ENCODE data around the gene FLNB.

Gene FLNB

GRCh38 chr3:58105196-58105595 is 97.0 kb downstream of the FLNB start:
- TF ChIP-seq ZFP30 (CRISPR knock-in tag; IDR thresholded peaks at IDR 0.05): no peak
- no peak for TF ChIP-seq OSR1 (CRISPR knock-in tag; IDR thresholded peaks at IDR 0.05)
- TF ChIP-seq TCF4 (CRISPR knock-in tag; IDR thresholded peaks at IDR 0.05; ENCODE audit: borderline replicate concordance): no peak
- no peak for TF ChIP-seq ISL1 (CRISPR knock-in tag; IDR thresholded peaks at IDR 0.05)
- TF ChIP-seq ZFP3 (CRISPR knock-in tag; IDR thresholded peaks at IDR 0.05): no peak
- TF ChIP-seq PATZ1 (CRISPR knock-in tag; IDR thresholded peaks at IDR 0.05; ENCODE audit: borderline replicate concordance): no peak
- TF ChIP-seq TOX (CRISPR knock-in tag; IDR thresholded peaks at IDR 0.05; ENCODE audit: borderline replicate concordance): no peak
- TF ChIP-seq PPARA (CRISPR knock-in tag; IDR thresholded peaks at IDR 0.05; ENCODE audit: borderline replicate concordance): no peak
- no peak for TF ChIP-seq RARB (CRISPR knock-in tag; IDR thresholded peaks at IDR 0.05)
- TF ChIP-seq CREB5 (CRISPR knock-in tag; IDR thresholded peaks at IDR 0.05; ENCODE audit: low read depth): no peak
- TF ChIP-seq TSHZ2 (CRISPR knock-in tag; IDR thresholded peaks at IDR 0.05): no peak
- TF ChIP-seq ARNTL (CRISPR knock-in tag; IDR thresholded peaks at IDR 0.05; ENCODE audit: borderline replicate concordance, low read depth): no peak
- TF ChIP-seq SNAI2 (CRISPR knock-in tag; IDR thresholded peaks at IDR 0.05): no peak
- TF ChIP-seq CSDC2 (CRISPR knock-in tag; IDR thresholded peaks at IDR 0.05): no peak
- TF ChIP-seq ZNF8 (CRISPR knock-in tag; IDR thresholded peaks at IDR 0.05): no peak
- no peak for TF ChIP-seq ZNF70 (CRISPR knock-in tag; IDR thresholded peaks at IDR 0.05)
- TF ChIP-seq POU6F1 (CRISPR knock-in tag; IDR thresholded peaks at IDR 0.05; ENCODE audit: borderline replicate concordance, low read depth): no peak
- no peak for TF ChIP-seq ZC3H10 (CRISPR knock-in tag; IDR thresholded peaks at IDR 0.05)
- ATAC-seq: no peak

- ATAC-seq: no peak
- TF ChIP-seq ZNF8 (CRISPR knock-in tag; IDR thresholded peaks at IDR 0.05) (no peak), ZC3H10 (CRISPR knock-in tag; IDR thresholded peaks at IDR 0.05) (no peak), ZFP3 (CRISPR knock-in tag; IDR thresholded peaks at IDR 0.05) (no peak), PPARA (CRISPR knock-in tag; IDR thresholded peaks at IDR 0.05; ENCODE audit: borderline replicate concordance) (no peak), ESRRG (CRISPR knock-in tag; IDR thresholded peaks at IDR 0.05) (no peak), GLIS3 (CRISPR knock-in tag; IDR thresholded peaks at IDR 0.05) (no peak), ISL1 (CRISPR knock-in tag; IDR thresholded peaks at IDR 0.05) (no peak), ZNF70 (CRISPR knock-in tag; IDR thresholded peaks at IDR 0.05) (no peak), TSHZ2 (CRISPR knock-in tag; IDR thresholded peaks at IDR 0.05) (no peak), CREB5 (CRISPR knock-in tag; IDR thresholded peaks at IDR 0.05; ENCODE audit: low read depth) (no peak), ZFP30 (CRISPR knock-in tag; IDR thresholded peaks at IDR 0.05) (no peak), POU6F1 (CRISPR knock-in tag; IDR thresholded peaks at IDR 0.05; ENCODE audit: borderline replicate concordance, low read depth) (no peak)
These were observed 97.8 kb downstream of the FLNB start for GRCh38 chr3:58106061-58106460.

All from SK-N-SH treated with all-trans-retinoic acid at 6 μM for 48 hours (cell line).